ENCODE results near the gene ARRDC5. TPM values are rescaled to one million over a fixed set of nuclear protein-coding genes. Genes with fewer than 3 reads are reported as not detected.

ARRDC5 gene
- total RNA-seq, 1 experiment from 2014 or later, result not detected

GRCh38 chr19:4873930-4874329, 28.8 kb downstream of the ARRDC5 start:
- H3K4me3 ChIP-seq (ENCODE audit: low read depth, low read length, poor library complexity, severe bottlenecking), result no peak overlapping the region
- TF ChIP-seq EZH2 (IDR thresholded peaks at IDR 0.05; ENCODE audit: borderline replicate concordance, low read depth, low read length, poor library complexity, severe bottlenecking), result no peak
- TF ChIP-seq CTCF (conservative IDR thresholded peaks at IDR 0.05; ENCODE audit: low read depth, low read length), result no peak
- ChIA-PET CTCF (interaction anchor here (2.4 kb wide), 1 partner anchor 38 kb away, joined by 13 read pairs; no protein-coding TSS in a partner anchor), POLR2A (ENCODE audit: low non-redundant PET) (no interaction called here)
- H3K36me3 ChIP-seq (ENCODE audit: insufficient read depth, low read length, poor library complexity, severe bottlenecking), result no peaks in the 10 kb centered on the region
- H3K27me3 ChIP-seq (replicated peaks; ENCODE audit: insufficient read depth, low read depth, low read length, poor library complexity), result no peaks in the 10 kb centered on the region
- no TSS peak for BruUV-seq (replicated peaks)
- no peaks in the 10 kb centered on the region for H3K4me1 ChIP-seq (ENCODE audit: insufficient read depth, low read length, poor library complexity, severe bottlenecking)
- H3K27ac ChIP-seq (ENCODE audit: low read depth, low read length, poor library complexity, severe bottlenecking), result no peak overlapping the region
- intact Hi-C loops (cut with micrococcal nuclease; ENCODE audit: unreplicated experiment), result loop anchor here (2.0 kb wide), 1 partner anchor 37 kb away; no protein-coding TSS in a partner anchor
- no peaks in the 10 kb centered on the region for H3K9me3 ChIP-seq (ENCODE audit: low read depth, low read length, poor library complexity, severe bottlenecking)
- no peak for DNase-seq (ENCODE audit: low spot score)

- Histone ChIP-seq H3K36me3 (ENCODE audit: insufficient read depth, low read length, poor library complexity, severe bottlenecking) (no peaks in the 10 kb centered on the region), H3K4me1 (ENCODE audit: insufficient read depth, low read length, poor library complexity, severe bottlenecking) (peaks cover 3% of the 10 kb centered on the region), H3K4me3 (ENCODE audit: low read depth, low read length, poor library complexity, severe bottlenecking) (no peak overlapping the region), H3K27ac (ENCODE audit: low read depth, low read length, poor library complexity, severe bottlenecking) (no peak overlapping the region), H3K9me3 (ENCODE audit: low read depth, low read length, poor library complexity, severe bottlenecking) (no peaks in the 10 kb centered on the region), H3K27me3 (replicated peaks; ENCODE audit: insufficient read depth, low read depth, low read length, poor library complexity) (no peaks in the 10 kb centered on the region)
- DNase-seq (ENCODE audit: low spot score), result no peak
- TF ChIP-seq EZH2 (IDR thresholded peaks at IDR 0.05; ENCODE audit: borderline replicate concordance, low read depth, low read length, poor library complexity, severe bottlenecking) (no peak), CTCF (conservative IDR thresholded peaks at IDR 0.05; ENCODE audit: low read depth, low read length) (no peak)
- intact Hi-C loops (cut with micrococcal nuclease; ENCODE audit: unreplicated experiment), result loop anchor here (1.0 to 2.0 kb wide), 2 partner anchors 39 to 160 kb away; no protein-coding TSS in a partner anchor
- ChIA-PET CTCF (interaction anchor here (1.5 to 2.4 kb wide), 2 partner anchors 40 to 159 kb away, joined by 13 to 21 read pairs; no protein-coding TSS in a partner anchor), POLR2A (ENCODE audit: low non-redundant PET) (no interaction called here)
- BruUV-seq (replicated peaks), result no TSS peak
Measured at GRCh38 chr19:4871711-4872110, 31.0 kb downstream of the ARRDC5 start.

GRCh38 chr19:4870025-4870700, 32.5 kb downstream of the ARRDC5 start:
- H3K4me1 ChIP-seq (ENCODE audit: insufficient read depth, low read length, poor library complexity, severe bottlenecking), result peaks cover 9% of the 10 kb centered on the region
- no peak overlapping the region for H3K27ac ChIP-seq (ENCODE audit: low read depth, low read length, poor library complexity, severe bottlenecking)
- peak; percentile 62 for DNase-seq (ENCODE audit: low spot score)
- H3K4me3 ChIP-seq (ENCODE audit: low read depth, low read length, poor library complexity, severe bottlenecking), result no peak overlapping the region
- TF ChIP-seq EZH2 (IDR thresholded peaks at IDR 0.05; ENCODE audit: borderline replicate concordance, low read depth, low read length, poor library complexity, severe bottlenecking), result no peak
- TF ChIP-seq CTCF (conservative IDR thresholded peaks at IDR 0.05; ENCODE audit: low read depth, low read length), result no peak
- H3K9me3 ChIP-seq (ENCODE audit: low read depth, low read length, poor library complexity, severe bottlenecking), result no peaks in the 10 kb centered on the region
- H3K27me3 ChIP-seq (replicated peaks; ENCODE audit: insufficient read depth, low read depth, low read length, poor library complexity), result no peaks in the 10 kb centered on the region
- BruUV-seq (replicated peaks), result no TSS peak
- ChIA-PET POLR2A (ENCODE audit: low non-redundant PET) (no interaction called here), CTCF (interaction anchor here (1.3 kb wide), 1 partner anchor 18 kb away, joined by 3 read pairs; no protein-coding TSS in a partner anchor)
- H3K36me3 ChIP-seq (ENCODE audit: insufficient read depth, low read length, poor library complexity, severe bottlenecking), result no peaks in the 10 kb centered on the region
- intact Hi-C loops (cut with micrococcal nuclease; ENCODE audit: unreplicated experiment), result no loop called here
